HFF-Myc (cell line): Measurements from ENCODE around the gene CFAP119.

ENCODE experiments used
- DNase-seq: peaks from one replicate; pipeline ENCODE4 v3.0.0-alpha.2; 2011; ENCODE audit warnings: low read depth; ENCODE audit errors: extremely low read depth
- H3K4me3 ChIP-seq: replicated peaks from 2 replicates; pipeline ENCODE4 v1.5.1; 2011; ENCODE audit warnings: low read depth, mild to moderate bottlenecking, control low read depth, low read length
- TF ChIP-seq, protein P1 (sequence below): IDR thresholded peaks from 2 replicates; pipeline ENCODE4 v1.5.1; 2012; ENCODE audit warnings: mild to moderate bottlenecking, low read depth, low read length, control low read depth; ENCODE audit errors: missing control alignments

The CFAP119 gene

DNA sequence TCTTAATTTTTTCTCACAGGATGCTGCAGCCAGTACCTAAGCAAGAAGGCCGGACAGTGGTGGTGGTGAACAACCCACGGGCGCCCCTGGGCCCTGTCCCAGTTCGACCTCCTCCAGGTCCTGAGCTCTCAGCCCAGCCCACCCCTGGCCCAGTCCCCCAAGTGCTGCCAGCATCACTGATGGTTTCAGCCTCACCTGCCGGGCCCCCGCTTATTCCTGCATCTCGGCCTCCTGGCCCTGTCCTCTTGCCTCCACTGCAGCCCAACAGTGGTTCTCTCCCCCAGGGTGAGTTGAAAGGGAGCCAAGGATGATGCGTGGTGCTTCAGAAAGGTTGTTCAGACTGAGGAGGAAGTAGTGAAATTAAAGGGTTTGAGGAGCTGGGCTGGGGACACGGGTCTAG is 41.2 kb downstream of the CFAP119 start:
- TF ChIP-seq, protein P1, sequence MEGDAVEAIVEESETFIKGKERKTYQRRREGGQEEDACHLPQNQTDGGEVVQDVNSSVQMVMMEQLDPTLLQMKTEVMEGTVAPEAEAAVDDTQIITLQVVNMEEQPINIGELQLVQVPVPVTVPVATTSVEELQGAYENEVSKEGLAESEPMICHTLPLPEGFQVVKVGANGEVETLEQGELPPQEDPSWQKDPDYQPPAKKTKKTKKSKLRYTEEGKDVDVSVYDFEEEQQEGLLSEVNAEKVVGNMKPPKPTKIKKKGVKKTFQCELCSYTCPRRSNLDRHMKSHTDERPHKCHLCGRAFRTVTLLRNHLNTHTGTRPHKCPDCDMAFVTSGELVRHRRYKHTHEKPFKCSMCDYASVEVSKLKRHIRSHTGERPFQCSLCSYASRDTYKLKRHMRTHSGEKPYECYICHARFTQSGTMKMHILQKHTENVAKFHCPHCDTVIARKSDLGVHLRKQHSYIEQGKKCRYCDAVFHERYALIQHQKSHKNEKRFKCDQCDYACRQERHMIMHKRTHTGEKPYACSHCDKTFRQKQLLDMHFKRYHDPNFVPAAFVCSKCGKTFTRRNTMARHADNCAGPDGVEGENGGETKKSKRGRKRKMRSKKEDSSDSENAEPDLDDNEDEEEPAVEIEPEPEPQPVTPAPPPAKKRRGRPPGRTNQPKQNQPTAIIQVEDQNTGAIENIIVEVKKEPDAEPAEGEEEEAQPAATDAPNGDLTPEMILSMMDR, result no peak
- no peak for DNase-seq
- H3K4me3 ChIP-seq, result no peak overlapping the region

DNA sequence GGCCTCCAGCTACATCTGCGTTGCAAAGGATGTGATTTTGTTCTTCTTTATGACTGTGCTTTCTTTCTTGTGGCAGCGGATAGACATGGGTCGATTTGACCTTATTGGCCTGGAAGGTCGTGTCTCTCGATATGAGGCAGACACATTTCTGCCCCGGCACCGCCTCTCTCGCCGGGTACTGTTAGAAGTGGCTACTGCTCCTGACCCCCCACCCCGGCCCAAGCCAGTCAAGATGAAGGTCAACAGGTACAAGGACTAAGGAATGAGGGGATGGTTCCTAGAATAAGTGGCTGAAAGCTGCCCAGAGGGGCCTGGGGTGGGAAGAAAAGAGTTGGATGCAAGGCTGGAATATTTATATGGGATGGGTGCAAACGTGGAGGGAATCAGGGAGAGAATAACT is 41.8 kb downstream of the CFAP119 start:
- TF ChIP-seq, protein P1, result no peak
- no peak overlapping the region for H3K4me3 ChIP-seq
- no peak for DNase-seq

DNA sequence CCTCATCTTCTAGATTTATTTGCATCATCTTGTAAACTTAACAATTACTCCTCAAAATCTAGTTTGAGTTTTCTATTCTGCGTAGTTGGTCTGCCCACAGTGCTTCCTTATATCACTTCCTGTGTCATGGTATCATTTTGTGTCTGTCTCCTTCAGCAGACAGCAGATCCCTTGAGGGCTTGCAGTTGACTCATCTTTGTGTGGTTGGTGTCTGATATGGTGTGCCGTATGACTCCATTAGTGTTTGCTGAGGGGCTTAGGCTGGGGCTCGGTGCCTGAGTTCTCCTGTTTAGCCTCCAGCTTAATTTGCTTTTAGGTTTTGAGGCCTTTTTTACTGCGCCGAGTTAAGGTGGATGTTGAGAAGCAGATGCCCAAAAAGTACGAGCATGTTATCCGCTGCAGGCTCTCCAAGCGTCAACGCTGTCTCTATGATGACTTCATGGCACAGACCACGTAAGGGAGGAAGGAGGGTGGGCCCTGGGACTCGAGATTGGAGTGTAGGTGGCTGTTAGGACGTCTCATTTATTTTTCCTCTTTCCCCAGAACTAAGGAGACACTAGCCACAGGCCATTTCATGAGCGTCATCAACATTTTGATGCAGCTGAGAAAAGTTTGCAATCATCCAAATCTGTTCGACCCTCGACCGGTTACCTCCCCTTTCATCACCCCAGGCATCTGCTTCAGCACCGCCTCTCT is 46.0 kb downstream of the CFAP119 start:
- no peak for DNase-seq
- TF ChIP-seq, protein P1, result no peak
- H3K4me3 ChIP-seq, result no peak overlapping the region

DNA sequence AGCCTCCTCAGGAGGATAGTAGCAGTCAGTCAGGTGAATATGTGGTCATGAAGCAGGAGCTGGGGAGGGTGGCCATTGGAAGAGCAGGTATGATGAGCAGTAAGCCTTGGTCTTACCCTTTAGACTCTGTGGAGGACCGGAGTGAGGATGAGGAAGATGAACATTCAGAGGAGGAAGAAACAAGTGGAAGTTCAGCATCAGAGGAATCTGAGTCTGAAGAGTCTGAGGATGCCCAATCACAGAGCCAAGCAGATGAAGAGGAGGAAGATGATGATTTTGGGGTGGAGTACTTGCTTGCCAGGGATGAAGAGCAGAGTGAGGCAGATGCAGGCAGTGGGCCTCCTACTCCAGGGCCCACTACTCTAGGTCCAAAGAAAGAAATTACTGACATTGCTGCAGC is 50.1 kb downstream of the CFAP119 start:
- no peak for DNase-seq
- H3K4me3 ChIP-seq, result no peak overlapping the region
- TF ChIP-seq, protein P1, result no peak

DNA sequence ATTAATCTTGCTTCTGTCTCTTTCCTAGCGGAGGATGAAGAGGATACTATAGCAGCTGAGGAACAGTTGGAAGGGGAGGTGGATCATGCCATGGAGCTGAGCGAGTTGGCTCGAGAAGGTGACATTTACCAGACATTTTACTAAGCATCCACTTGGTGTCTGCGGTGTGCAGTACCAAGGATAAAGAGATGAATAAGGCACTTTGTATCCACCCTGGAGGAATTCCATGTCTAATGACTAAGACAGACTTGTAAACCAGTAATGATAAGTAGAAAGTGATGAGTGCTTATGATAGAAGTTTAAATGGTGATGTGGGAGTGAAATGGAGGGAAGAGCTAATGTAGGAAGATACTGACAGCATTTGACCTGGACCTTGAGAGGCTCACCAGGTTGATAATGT is 50.9 kb downstream of the CFAP119 start:
- no peak overlapping the region for H3K4me3 ChIP-seq
- DNase-seq, result no peak
- TF ChIP-seq, protein P1, result no peak
